Ovary (tissue), 3 donors: ENCODE results near the gene RND1.

Source experiments
- EP300 ChIP-seq: sonication (generic); formaldehyde crosslinking; IDR thresholded peaks from one replicate; pipeline ENCODE4 v1.6.1; 2017; ENCODE audit warnings: antibody characterized with exemption
- POLR2A ChIP-seq: fragments of 450-650 bp; IDR thresholded peaks from one replicate; pipeline ENCODE4 v1.6.1; 2017; ENCODE audit warnings: antibody characterized with exemption, mild to moderate bottlenecking, moderate library complexity
- TF ChIP-seq, protein P1 (sequence below), 3 donors: fragments of 450-650 bp in 2 of 3; fragments of 200-600 bp in 1 of 3; IDR thresholded peaks; one replicate each; pipeline versions ENCODE4 v1.5.1 to v1.8.0; 2016 to 2022; ENCODE audit warnings: antibody characterized with exemption in 3 of 3, mild to moderate bottlenecking in 1 of 3
- donor health status: DM: no; HTN: no; CAD: no.

DNA sequence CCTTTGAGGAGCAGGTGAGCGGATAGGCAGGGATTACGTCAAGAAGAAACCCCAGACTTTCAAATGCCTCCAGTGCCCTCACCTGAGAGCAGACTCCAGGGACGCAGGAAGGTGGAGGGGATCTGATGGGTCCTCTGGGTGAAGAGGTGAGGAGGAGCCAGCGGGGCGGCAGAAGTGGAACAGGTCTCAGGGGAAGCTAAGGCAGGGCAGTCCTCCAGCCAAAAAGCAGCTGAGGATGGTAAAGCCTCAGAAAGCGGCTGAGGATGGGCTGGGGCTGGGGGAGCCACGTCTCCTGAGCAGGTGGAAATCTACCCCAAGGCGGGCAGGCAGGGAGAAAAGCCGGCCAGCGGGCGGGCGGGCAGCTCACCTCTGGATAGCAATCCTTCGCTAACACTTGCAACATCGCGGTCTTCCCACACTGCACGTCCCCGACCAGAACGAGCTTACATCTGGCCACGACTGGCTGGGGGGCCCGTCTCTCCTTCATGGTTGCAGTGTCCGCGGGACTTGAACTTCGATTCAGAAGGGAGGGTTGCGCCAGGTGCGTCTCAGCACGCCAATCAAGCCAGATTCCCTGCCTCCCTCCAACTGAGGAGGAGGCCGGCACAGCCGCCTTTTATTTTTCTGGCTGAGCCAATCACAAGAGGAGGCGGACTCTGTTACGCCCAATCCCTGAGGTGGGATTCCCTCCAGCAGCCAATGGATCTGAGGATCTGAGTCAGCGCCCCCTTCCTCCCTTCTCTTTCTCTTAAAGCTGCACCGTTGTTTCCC lies at the start of gene RND1:
- TF ChIP-seq, protein P1, sequence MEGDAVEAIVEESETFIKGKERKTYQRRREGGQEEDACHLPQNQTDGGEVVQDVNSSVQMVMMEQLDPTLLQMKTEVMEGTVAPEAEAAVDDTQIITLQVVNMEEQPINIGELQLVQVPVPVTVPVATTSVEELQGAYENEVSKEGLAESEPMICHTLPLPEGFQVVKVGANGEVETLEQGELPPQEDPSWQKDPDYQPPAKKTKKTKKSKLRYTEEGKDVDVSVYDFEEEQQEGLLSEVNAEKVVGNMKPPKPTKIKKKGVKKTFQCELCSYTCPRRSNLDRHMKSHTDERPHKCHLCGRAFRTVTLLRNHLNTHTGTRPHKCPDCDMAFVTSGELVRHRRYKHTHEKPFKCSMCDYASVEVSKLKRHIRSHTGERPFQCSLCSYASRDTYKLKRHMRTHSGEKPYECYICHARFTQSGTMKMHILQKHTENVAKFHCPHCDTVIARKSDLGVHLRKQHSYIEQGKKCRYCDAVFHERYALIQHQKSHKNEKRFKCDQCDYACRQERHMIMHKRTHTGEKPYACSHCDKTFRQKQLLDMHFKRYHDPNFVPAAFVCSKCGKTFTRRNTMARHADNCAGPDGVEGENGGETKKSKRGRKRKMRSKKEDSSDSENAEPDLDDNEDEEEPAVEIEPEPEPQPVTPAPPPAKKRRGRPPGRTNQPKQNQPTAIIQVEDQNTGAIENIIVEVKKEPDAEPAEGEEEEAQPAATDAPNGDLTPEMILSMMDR (IDR thresholded peaks at IDR 0.05): no peak
- TF ChIP-seq POLR2A: peak; percentile 91
- TF ChIP-seq EP300: no peak
